ENCODE measurements around the gene SLC4A11.

GRCh38 chr20:3237011-3237957, 1.7 kb downstream of the SLC4A11 start:
- no peak for TF ChIP-seq CTCF (IDR thresholded peaks at IDR 0.05)
- TF ChIP-seq POLR2A (IDR thresholded peaks at IDR 0.05) = no peak

All from lower leg skin (tissue), 3 donors.